ENCODE measurements around the gene METTL26. TPM values are rescaled to one million over a fixed set of nuclear protein-coding genes. Genes with fewer than 3 reads are reported as not detected.

Gene METTL26
- total RNA-seq: 100 to 1,000 TPM; 147 to 204 (median 176) TPM

GRCh38 chr16:636206-637080, at the start of gene METTL26:
TSS of gene METTL26 (minus strand) at chr16:636305. CDS start at chr16:636290, 15 bp downstream.
- peak within 1 kb of the TSS; percentile 63 to 94 (median 90) for H3K4me3 ChIP-seq
- H3K36me3 ChIP-seq: peaks cover 0 to 28% (median 4%) of the 10 kb centered on the region in 3 donors
- 0% methylated on average over 23 to 49 of the region's 91 CpGs for WGBS, 2 donors
- peak within 1 kb of the TSS; percentile 92 to 100 (median 96) for H3K27ac ChIP-seq
- H3K27me3 ChIP-seq: no peaks in the 10 kb centered on the region
- no peaks in the 10 kb centered on the region for H3K9me3 ChIP-seq
- peak; percentile 94 to 96 for DNase-seq (ENCODE audit: low spot score in 2 of 2)
- H3K4me1 ChIP-seq: peaks cover 0 to 39% (median 19%) of the 10 kb centered on the region in 4 donors
- TF ChIP-seq EP300 (IDR thresholded peaks at IDR 0.05) (peak; percentile 71 to 80), CTCF (IDR thresholded peaks at IDR 0.05) (peak in 3 of 5 experiments; percentile 6 to 44 (median 34)), POLR2A (IDR thresholded peaks at IDR 0.05) (peak; percentile 16 to 65)

GRCh38 chr16:684961-685696, 49.0 kb upstream of the METTL26 start:
- Histone ChIP-seq H3K27me3 (no peaks in the 10 kb centered on the region), H3K4me3 (peak overlapping the region; percentile 55 to 78 (median 61)), H3K36me3 (peaks cover 0 to 53% (median 15%) of the 10 kb centered on the region in 3 donors), H3K4me1 (peaks cover 0 to 76% (median 46%) of the 10 kb centered on the region in 4 donors), H3K27ac (peak overlapping the region in 3 of 4 donors; percentile 76 to 84 (median 84)), H3K9me3 (no peaks in the 10 kb centered on the region)
- no peak for DNase-seq (ENCODE audit: low spot score in 2 of 2)
- no peak for TF ChIP-seq EP300 (IDR thresholded peaks at IDR 0.05)
- TF ChIP-seq CTCF (IDR thresholded peaks at IDR 0.05): no peak
- TF ChIP-seq POLR2A (IDR thresholded peaks at IDR 0.05): no peak
- 90 to 93% methylated on average over 53 to 55 of the region's 61 CpGs for WGBS, 2 donors

GRCh38 chr16:684071-684794, 48.1 kb upstream of the METTL26 start, which contains the start of gene JMJD8:
TSS of gene JMJD8 (minus strand) at chr16:684334. CDS start at chr16:684319, 15 bp downstream.
- Histone ChIP-seq H3K4me3 (peak within 1 kb of the TSS; percentile 56 to 84 (median 72)), H3K9me3 (no peaks in the 10 kb centered on the region), H3K27me3 (no peaks in the 10 kb centered on the region), H3K4me1 (peaks cover 0 to 74% (median 42%) of the 10 kb centered on the region in 4 donors), H3K36me3 (peaks cover 0 to 53% (median 15%) of the 10 kb centered on the region in 3 donors), H3K27ac (peak within 1 kb of the TSS; percentile 49 to 84 (median 80))
- DNase-seq (ENCODE audit: low spot score in 2 of 2): peak; percentile 93 to 95
- 4 to 30% methylated on average over 6 to 73 of the region's 91 CpGs for WGBS, 2 donors
- TF ChIP-seq POLR2A (IDR thresholded peaks at IDR 0.05) (peak in 1 of 2 donors; percentile 39), EP300 (IDR thresholded peaks at IDR 0.05) (peak; percentile 85), CTCF (IDR thresholded peaks at IDR 0.05) (peak in 1 of 5 experiments; percentile 11)

GRCh38 chr16:683396-684070, 47.4 kb upstream of the METTL26 start:
- no peak for TF ChIP-seq EP300 (IDR thresholded peaks at IDR 0.05)
- Histone ChIP-seq H3K4me1 (peaks cover 0 to 73% (median 39%) of the 10 kb centered on the region in 4 donors), H3K9me3 (no peaks in the 10 kb centered on the region), H3K27me3 (no peaks in the 10 kb centered on the region), H3K27ac (peak overlapping the region in 2 of 4 donors; percentile 76 to 84), H3K4me3 (peak overlapping the region; percentile 56 to 84 (median 72)), H3K36me3 (peaks cover 0 to 53% (median 15%) of the 10 kb centered on the region in 3 donors)
- 17 to 43% methylated on average over 17 to 55 of the region's 57 CpGs for WGBS, 2 donors
- no peak for DNase-seq (ENCODE audit: low spot score in 2 of 2)
